Hypothalamus (tissue), 51 donors: ENCODE data around the gene TP53BP2.

Experiments
- DNase-seq, 51 donors: peaks; one replicate each; lab custom pipeline; 2025; lab: John Stamatoyannopoulos, UW

Gene TP53BP2

GRCh38 chr1:223730479-223731132, 115.1 kb downstream of the TP53BP2 start:
- no peak for DNase-seq

- no peak for DNase-seq
Measured at GRCh38 chr1:223729906-223730305, 115.8 kb downstream of the TP53BP2 start.
